ENCODE data around the gene EYS. TPM values are rescaled to one million over a fixed set of nuclear protein-coding genes. Genes with fewer than 3 reads are reported as not detected.

The EYS gene
- total and polyA plus RNA-seq, 2 of the 8 experiments (the other 6 are each of a cell fraction or from before 2014, with no cell fraction given) = 0.05 to 0.13 TPM

DNA sequence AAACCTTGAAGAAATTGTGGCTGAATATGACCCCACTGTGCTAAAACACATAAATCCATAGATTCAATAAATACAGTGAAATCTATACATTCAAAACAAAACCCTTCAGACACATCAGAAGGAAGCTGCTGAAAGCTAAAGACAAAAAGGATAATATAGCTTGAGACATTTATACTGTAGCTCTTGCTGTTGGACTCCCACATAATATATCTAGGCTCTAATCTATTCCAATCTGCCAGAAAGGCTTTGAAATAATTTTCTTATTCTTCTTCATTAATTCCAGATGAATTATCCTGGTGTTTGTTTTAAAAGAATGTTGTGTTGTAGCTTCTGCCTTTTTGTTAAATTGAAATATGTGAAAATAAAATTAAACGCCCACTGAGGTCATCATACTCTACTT, 454.0 kb downstream of the EYS start (continued):
- TF ChIP-seq, protein P1, sequence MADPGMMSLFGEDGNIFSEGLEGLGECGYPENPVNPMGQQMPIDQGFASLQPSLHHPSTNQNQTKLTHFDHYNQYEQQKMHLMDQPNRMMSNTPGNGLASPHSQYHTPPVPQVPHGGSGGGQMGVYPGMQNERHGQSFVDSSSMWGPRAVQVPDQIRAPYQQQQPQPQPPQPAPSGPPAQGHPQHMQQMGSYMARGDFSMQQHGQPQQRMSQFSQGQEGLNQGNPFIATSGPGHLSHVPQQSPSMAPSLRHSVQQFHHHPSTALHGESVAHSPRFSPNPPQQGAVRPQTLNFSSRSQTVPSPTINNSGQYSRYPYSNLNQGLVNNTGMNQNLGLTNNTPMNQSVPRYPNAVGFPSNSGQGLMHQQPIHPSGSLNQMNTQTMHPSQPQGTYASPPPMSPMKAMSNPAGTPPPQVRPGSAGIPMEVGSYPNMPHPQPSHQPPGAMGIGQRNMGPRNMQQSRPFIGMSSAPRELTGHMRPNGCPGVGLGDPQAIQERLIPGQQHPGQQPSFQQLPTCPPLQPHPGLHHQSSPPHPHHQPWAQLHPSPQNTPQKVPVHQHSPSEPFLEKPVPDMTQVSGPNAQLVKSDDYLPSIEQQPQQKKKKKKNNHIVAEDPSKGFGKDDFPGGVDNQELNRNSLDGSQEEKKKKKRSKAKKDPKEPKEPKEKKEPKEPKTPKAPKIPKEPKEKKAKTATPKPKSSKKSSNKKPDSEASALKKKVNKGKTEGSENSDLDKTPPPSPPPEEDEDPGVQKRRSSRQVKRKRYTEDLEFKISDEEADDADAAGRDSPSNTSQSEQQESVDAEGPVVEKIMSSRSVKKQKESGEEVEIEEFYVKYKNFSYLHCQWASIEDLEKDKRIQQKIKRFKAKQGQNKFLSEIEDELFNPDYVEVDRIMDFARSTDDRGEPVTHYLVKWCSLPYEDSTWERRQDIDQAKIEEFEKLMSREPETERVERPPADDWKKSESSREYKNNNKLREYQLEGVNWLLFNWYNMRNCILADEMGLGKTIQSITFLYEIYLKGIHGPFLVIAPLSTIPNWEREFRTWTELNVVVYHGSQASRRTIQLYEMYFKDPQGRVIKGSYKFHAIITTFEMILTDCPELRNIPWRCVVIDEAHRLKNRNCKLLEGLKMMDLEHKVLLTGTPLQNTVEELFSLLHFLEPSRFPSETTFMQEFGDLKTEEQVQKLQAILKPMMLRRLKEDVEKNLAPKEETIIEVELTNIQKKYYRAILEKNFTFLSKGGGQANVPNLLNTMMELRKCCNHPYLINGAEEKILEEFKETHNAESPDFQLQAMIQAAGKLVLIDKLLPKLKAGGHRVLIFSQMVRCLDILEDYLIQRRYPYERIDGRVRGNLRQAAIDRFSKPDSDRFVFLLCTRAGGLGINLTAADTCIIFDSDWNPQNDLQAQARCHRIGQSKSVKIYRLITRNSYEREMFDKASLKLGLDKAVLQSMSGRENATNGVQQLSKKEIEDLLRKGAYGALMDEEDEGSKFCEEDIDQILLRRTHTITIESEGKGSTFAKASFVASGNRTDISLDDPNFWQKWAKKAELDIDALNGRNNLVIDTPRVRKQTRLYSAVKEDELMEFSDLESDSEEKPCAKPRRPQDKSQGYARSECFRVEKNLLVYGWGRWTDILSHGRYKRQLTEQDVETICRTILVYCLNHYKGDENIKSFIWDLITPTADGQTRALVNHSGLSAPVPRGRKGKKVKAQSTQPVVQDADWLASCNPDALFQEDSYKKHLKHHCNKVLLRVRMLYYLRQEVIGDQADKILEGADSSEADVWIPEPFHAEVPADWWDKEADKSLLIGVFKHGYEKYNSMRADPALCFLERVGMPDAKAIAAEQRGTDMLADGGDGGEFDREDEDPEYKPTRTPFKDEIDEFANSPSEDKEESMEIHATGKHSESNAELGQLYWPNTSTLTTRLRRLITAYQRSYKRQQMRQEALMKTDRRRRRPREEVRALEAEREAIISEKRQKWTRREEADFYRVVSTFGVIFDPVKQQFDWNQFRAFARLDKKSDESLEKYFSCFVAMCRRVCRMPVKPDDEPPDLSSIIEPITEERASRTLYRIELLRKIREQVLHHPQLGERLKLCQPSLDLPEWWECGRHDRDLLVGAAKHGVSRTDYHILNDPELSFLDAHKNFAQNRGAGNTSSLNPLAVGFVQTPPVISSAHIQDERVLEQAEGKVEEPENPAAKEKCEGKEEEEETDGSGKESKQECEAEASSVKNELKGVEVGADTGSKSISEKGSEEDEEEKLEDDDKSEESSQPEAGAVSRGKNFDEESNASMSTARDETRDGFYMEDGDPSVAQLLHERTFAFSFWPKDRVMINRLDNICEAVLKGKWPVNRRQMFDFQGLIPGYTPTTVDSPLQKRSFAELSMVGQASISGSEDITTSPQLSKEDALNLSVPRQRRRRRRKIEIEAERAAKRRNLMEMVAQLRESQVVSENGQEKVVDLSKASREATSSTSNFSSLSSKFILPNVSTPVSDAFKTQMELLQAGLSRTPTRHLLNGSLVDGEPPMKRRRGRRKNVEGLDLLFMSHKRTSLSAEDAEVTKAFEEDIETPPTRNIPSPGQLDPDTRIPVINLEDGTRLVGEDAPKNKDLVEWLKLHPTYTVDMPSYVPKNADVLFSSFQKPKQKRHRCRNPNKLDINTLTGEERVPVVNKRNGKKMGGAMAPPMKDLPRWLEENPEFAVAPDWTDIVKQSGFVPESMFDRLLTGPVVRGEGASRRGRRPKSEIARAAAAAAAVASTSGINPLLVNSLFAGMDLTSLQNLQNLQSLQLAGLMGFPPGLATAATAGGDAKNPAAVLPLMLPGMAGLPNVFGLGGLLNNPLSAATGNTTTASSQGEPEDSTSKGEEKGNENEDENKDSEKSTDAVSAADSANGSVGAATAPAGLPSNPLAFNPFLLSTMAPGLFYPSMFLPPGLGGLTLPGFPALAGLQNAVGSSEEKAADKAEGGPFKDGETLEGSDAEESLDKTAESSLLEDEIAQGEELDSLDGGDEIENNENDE (IDR thresholded peaks at IDR 0.05; ENCODE audit: insufficient replicate concordance, low read length) = no peak

All from H1 (cell line).